Transverse colon (tissue), 4 donors: ENCODE data around the gene FAM170B. TPM values are rescaled to one million over a fixed set of nuclear protein-coding genes. Genes with fewer than 3 reads are reported as not detected.

Experiments used
- DNase-seq: peaks from one replicate; pipeline ENCODE4 v3.0.0-alpha.2; 2019
- H3K27ac ChIP-seq, 4 donors: fragments of 200-600 bp; sonication (generic); 2 replicates each; pipeline ENCODE4 v1.5.1; 2016 to 2018; ENCODE audit warnings: inconsistent platforms in 4 of 4
- H3K27me3 ChIP-seq: fragments of 200-600 bp; sonication (generic); 2 replicates; pipeline ENCODE4 v1.5.1; 2017; ENCODE audit warnings: inconsistent platforms
- H3K36me3 ChIP-seq, 4 donors: fragments of 200-600 bp; sonication (generic); 2 replicates each; pipeline ENCODE4 v1.5.1; 2017 to 2019; ENCODE audit warnings: inconsistent platforms in 4 of 4
- H3K4me1 ChIP-seq, 4 donors: fragments of 200-600 bp; sonication (generic); 2 replicates each; pipeline ENCODE4 v1.5.1; 2017 to 2020; ENCODE audit warnings: inconsistent platforms in 4 of 4
- H3K4me3 ChIP-seq, 4 donors: fragments of 200-600 bp; sonication (generic); 1 replicate in 1 of 4; 2 replicates in 3 of 4; pipeline versions ENCODE4 v1.5.1 to v1.6.1; 2017 to 2019; ENCODE audit warnings: inconsistent platforms in 4 of 4
- H3K9me3 ChIP-seq, 2 donors: fragments of 200-600 bp; sonication (generic); 2 replicates each; pipeline ENCODE4 v1.5.1; 2017 to 2019; ENCODE audit warnings: inconsistent platforms in 2 of 2
- CTCF ChIP-seq, 5 experiments: fragments of 200-600 bp in 3 of 5; fragments of 450-650 bp in 2 of 5; sonication (generic) in 3 of 5; IDR thresholded peaks; 1 replicate in 2 of 5; 2 replicates in 3 of 5; pipeline ENCODE4 v1.5.1; 2016 to 2017; ENCODE audit warnings: antibody characterized with exemption in 5 of 5, inconsistent platforms in 3 of 5, mild to moderate bottlenecking in 2 of 5, moderate library complexity in 1 of 5
- EP300 ChIP-seq: sonication (generic); formaldehyde crosslinking; IDR thresholded peaks from one replicate; pipeline ENCODE4 v1.6.1; 2017; ENCODE audit warnings: antibody characterized with exemption, low read depth
- POLR2A ChIP-seq: fragments of 450-650 bp; IDR thresholded peaks from one replicate; pipeline ENCODE4 v1.6.1; 2016; ENCODE audit warnings: antibody characterized with exemption, mild to moderate bottlenecking, moderate library complexity
- POLR2AphosphoS5 ChIP-seq, 3 donors: sonication (generic); formaldehyde crosslinking; IDR thresholded peaks; one replicate each; pipeline ENCODE4 v1.6.1; 2016; ENCODE audit warnings: antibody characterized with exemption in 3 of 3
- WGBS, 2 donors: methylation state at CpG; one replicate each; pipeline ENCODE4 v1.1.5; 2018; ENCODE audit warnings: low coverage in 1 of 2; 5-methylcytosine and 5-hydroxymethylcytosine counted together
- in situ Hi-C, 4 donors: fragments of 200-750 bp; cut with MboI; loops; one replicate each; pipeline versions ENCODE4 v1.15.0 to v1.15.1; 2017; ENCODE audit warnings: low sequenced_read_pairs in 3 of 4, low pct_ligation_motif_present in 1 of 4, low pct_unique_long_range_greater_than_20kb in 1 of 4
- intact Hi-C: fragments of 100-400 bp; cut with DNase I; formaldehyde crosslinking; loops from one replicate; pipeline ENCODE4 v1.15.1; 2023; ENCODE audit warnings: low total_unique reads
- total RNA-seq, 4 donors: library from RNA; depleted of rRNA; stranded (reverse); fragments of >200 nt; gene quantifications; one replicate each; pipeline ENCODE4 v1.1.0, GENCODE V29; 2016

FAM170B gene
- total RNA-seq, 4 donors from 2014 or later = not detected

GRCh38 chr10:49118430-49119074 lies 15.3 kb downstream of the FAM170B start:
- no peak overlapping the region for H3K4me3 ChIP-seq
- 62 to 76% methylated on average over 4 to 6 of the region's 6 CpGs for WGBS, 2 donors
- intact Hi-C loops = no loop called here
- H3K36me3 ChIP-seq = no peaks in the 10 kb centered on the region
- H3K27me3 ChIP-seq = peaks cover 19% of the 10 kb centered on the region
- H3K4me1 ChIP-seq = no peaks in the 10 kb centered on the region
- TF ChIP-seq POLR2A (no peak), POLR2AphosphoS5 (IDR thresholded peaks at IDR 0.05) (no peak), EP300 (no peak), CTCF (IDR thresholded peaks at IDR 0.05) (no peak)
- in situ Hi-C loops = no loop called here
- no peaks in the 10 kb centered on the region for H3K9me3 ChIP-seq
- H3K27ac ChIP-seq = no peak overlapping the region
- DNase-seq = no peak

- intact Hi-C loops = no loop called here
- H3K27ac ChIP-seq = no peak overlapping the region
- WGBS, 2 donors = 81 to 83% methylated on average over 1 to 4 of the region's 4 CpGs
- H3K4me3 ChIP-seq = no peak overlapping the region
- in situ Hi-C loops = no loop called here
- no peaks in the 10 kb centered on the region for H3K4me1 ChIP-seq
- no peaks in the 10 kb centered on the region for H3K9me3 ChIP-seq
- no peaks in the 10 kb centered on the region for H3K36me3 ChIP-seq
- DNase-seq = no peak
- peaks cover 22% of the 10 kb centered on the region for H3K27me3 ChIP-seq
- TF ChIP-seq POLR2A (no peak), EP300 (no peak)
Measured at GRCh38 chr10:49117376-49118070, 16.3 kb downstream of the FAM170B start.

GRCh38 chr10:49116509-49117375 lies 17.1 kb downstream of the FAM170B start:
- Histone ChIP-seq H3K4me1 (no peaks in the 10 kb centered on the region), H3K27ac (no peak overlapping the region), H3K27me3 (peaks cover 22% of the 10 kb centered on the region), H3K36me3 (no peaks in the 10 kb centered on the region), H3K9me3 (no peaks in the 10 kb centered on the region), H3K4me3 (no peak overlapping the region)
- in situ Hi-C loops (no loop called here), intact Hi-C loops (no loop called here)
- 85% methylated on average over 5 of the region's 5 CpGs; no CpG with 5 or more reads in 1 of the 2 donors for WGBS, 2 donors
- TF ChIP-seq CTCF (IDR thresholded peaks at IDR 0.05) (no peak), POLR2AphosphoS5 (IDR thresholded peaks at IDR 0.05) (no peak), EP300 (no peak), POLR2A (no peak)
- DNase-seq = no peak

GRCh38 chr10:49115796-49116508 lies 17.9 kb downstream of the FAM170B start:
- Histone ChIP-seq H3K9me3 (no peaks in the 10 kb centered on the region), H3K27ac (peak overlapping the region in 3 of 4 donors; percentile 4 to 18 (median 10)), H3K4me1 (no peaks in the 10 kb centered on the region), H3K36me3 (no peaks in the 10 kb centered on the region), H3K27me3 (peaks cover 22% of the 10 kb centered on the region), H3K4me3 (peak overlapping the region in 2 of 4 donors; percentile 14 to 33)
- DNase-seq = no peak
- intact Hi-C loops (no loop called here), in situ Hi-C loops (no loop called here)
- TF ChIP-seq POLR2A = no peak
- 79 to 96% methylated on average over 5 to 14 of the region's 14 CpGs for WGBS, 2 donors
